ENCODE data around the gene ZNF396.

DNA sequence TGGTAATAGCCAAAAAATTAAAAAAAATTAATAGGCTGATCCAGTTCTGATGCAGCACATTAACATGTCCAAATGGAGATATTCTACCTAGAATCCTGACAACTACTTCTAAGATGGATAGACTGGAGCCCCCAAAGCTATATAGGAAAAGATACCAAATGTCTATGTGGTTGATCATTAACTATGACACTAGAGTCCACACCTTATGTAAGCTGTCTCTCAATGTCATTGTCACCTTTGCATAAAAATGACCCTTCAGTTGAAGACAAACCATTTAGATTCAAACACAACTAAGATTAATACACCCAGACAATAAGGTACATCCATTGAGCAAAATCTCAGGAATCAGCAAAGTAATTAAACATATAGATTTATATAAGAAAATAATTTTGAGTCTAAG, 14.6 kb downstream of the ZNF396 start:
- TF ChIP-seq, protein P1, sequence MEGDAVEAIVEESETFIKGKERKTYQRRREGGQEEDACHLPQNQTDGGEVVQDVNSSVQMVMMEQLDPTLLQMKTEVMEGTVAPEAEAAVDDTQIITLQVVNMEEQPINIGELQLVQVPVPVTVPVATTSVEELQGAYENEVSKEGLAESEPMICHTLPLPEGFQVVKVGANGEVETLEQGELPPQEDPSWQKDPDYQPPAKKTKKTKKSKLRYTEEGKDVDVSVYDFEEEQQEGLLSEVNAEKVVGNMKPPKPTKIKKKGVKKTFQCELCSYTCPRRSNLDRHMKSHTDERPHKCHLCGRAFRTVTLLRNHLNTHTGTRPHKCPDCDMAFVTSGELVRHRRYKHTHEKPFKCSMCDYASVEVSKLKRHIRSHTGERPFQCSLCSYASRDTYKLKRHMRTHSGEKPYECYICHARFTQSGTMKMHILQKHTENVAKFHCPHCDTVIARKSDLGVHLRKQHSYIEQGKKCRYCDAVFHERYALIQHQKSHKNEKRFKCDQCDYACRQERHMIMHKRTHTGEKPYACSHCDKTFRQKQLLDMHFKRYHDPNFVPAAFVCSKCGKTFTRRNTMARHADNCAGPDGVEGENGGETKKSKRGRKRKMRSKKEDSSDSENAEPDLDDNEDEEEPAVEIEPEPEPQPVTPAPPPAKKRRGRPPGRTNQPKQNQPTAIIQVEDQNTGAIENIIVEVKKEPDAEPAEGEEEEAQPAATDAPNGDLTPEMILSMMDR (IDR thresholded peaks at IDR 0.05; ENCODE audit: low read depth, low read length), result no peak
- TF ChIP-seq EZH2phosphoT487 (IDR thresholded peaks at IDR 0.05; ENCODE audit: low read depth), result no peak

All from OCI-LY3 (cell line).